GDM1 (cell line): ENCODE results near the gene CHRM5.
"Not testable (repeated sequence)": the region's sequence is repeated elsewhere in the genome, so short reads cannot be mapped to it uniquely, and the experiment has no call there.

Experiments
- DNase-seq: peaks from one replicate; lab custom pipeline; 2025; lab: John Stamatoyannopoulos, UW

Gene CHRM5

GRCh38 chr15:33994005-33994615, 25.8 kb downstream of the CHRM5 start:
- DNase-seq: peak; percentile 5

GRCh38 chr15:33995666-33996065, 27.4 kb downstream of the CHRM5 start:
- not testable (repeated sequence) for DNase-seq

- no peak for DNase-seq
Measured at GRCh38 chr15:34001536-34001935, 33.2 kb downstream of the CHRM5 start.

GRCh38 chr15:34006381-34006780, 38.1 kb downstream of the CHRM5 start:
- DNase-seq: no peak

- no peak for DNase-seq
Measured at GRCh38 chr15:34009656-34010055, 41.4 kb downstream of the CHRM5 start.

GRCh38 chr15:34010921-34011320, 42.6 kb downstream of the CHRM5 start:
- DNase-seq: no peak

GRCh38 chr15:34011481-34011880, 43.2 kb downstream of the CHRM5 start:
- no peak for DNase-seq

- no peak for DNase-seq
Measured at GRCh38 chr15:34012461-34013028, 44.2 kb downstream of the CHRM5 start.

- DNase-seq: no peak
Measured at GRCh38 chr15:34013746-34014145, 45.4 kb downstream of the CHRM5 start.

- no peak for DNase-seq
Measured at GRCh38 chr15:34014556-34014955, 46.3 kb downstream of the CHRM5 start.

GRCh38 chr15:34018021-34018645, 49.8 kb downstream of the CHRM5 start:
- DNase-seq: no peak

- DNase-seq: not testable (repeated sequence)
Measured at GRCh38 chr15:34018738-34019137, 50.4 kb downstream of the CHRM5 start.

- no peak for DNase-seq
Measured at GRCh38 chr15:34019369-34019990, 51.2 kb downstream of the CHRM5 start.

GRCh38 chr15:34023907-34024306, 55.6 kb downstream of the CHRM5 start:
- DNase-seq: no peak

GRCh38 chr15:34025252-34025651, 57.0 kb downstream of the CHRM5 start:
- DNase-seq: no peak

- no peak for DNase-seq
Measured at GRCh38 chr15:34027606-34028005, 59.3 kb downstream of the CHRM5 start.

GRCh38 chr15:34031987-34032760, 63.9 kb downstream of the CHRM5 start:
- DNase-seq: no peak

- peak; percentile 66 for DNase-seq
Measured at GRCh38 chr15:34038023-34038870, 70.0 kb downstream of the CHRM5 start.

GRCh38 chr15:34038871-34039789, 70.8 kb downstream of the CHRM5 start, which contains the start of gene AVEN:
Gene AVEN (minus strand): TSS chr15:34039204. CDS start chr15:34039046, 158 bp downstream.
- peak; percentile 34 for DNase-seq

GRCh38 chr15:34039790-34040113, 71.5 kb downstream of the CHRM5 start:
- DNase-seq: peak; percentile 14
